T-helper 1 cell (primary cell): ENCODE data around the gene PTPRN2.

Source experiments
- DNase-seq, 5 donors: peaks; one replicate each; pipeline ENCODE4 v3.0.0-alpha.2; 2012 to 2020

The PTPRN2 gene

GRCh38 chr7:157637216-157637949, 950.2 kb downstream of the PTPRN2 start:
- DNase-seq, result no peak

- no peak for DNase-seq
These were observed 952.0 kb downstream of the PTPRN2 start for GRCh38 chr7:157635669-157636068.

- DNase-seq, result no peak
These were observed 952.5 kb downstream of the PTPRN2 start for GRCh38 chr7:157635148-157635500.

GRCh38 chr7:157634401-157635147, 953.0 kb downstream of the PTPRN2 start:
- no peak for DNase-seq

DNA sequence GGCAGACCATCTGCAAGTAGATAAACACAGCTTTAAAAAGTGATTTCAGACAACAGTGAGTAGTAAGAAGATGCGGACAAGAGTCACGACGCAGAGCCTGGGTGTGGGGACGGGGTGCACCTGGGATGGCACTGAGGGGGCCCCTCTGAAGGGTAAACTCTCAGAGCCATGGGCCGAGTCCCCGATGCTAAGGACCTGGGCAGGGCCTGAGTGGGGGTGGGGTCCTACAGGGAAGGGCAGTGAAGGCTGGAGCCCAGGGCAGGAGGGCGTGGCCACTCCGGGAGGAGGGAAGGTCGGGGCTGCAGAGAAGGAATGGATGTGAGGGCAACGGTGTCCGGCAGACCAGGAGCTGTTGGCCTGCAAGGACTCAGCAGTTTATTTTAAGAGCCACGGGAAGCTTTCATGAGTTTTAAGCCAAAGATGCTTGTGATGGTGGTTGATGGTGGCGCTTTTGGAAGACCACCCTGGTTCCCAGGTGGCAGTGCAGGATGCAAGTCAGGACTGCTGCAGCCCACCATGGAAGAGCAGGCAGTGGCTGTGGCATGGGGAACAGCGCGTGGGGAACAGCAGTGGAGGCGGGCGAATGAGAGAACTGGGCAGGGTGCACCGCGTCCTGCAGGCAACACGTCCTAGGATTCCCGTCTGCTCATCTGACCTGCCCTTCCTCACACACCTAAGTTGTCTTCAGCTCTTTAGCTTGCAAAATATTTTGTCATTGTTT, 954.0 kb downstream of the PTPRN2 start:
- no peak for DNase-seq

- no peak for DNase-seq
These were observed 957.2 kb downstream of the PTPRN2 start for GRCh38 chr7:157630301-157630853.

DNA sequence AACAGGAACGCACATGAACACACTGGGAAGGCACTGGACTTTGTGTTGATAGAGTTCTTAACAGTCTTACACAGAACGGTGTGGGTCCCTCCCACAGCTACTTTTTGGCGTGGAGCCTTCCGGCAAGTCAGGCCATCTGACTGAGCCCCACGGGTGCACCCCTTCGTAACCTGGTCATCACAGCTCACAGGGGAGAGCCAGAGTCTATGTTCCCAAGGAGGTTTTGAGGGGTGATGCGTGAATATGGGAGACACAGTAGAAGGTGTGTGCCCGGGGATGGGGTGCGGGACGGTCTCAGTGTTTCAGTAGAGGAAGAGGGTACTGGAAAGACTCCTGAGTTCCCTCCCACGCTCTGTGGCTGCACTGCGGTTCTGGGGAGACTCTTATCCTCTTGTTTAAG, 959.2 kb downstream of the PTPRN2 start:
- DNase-seq, result no peak

DNA sequence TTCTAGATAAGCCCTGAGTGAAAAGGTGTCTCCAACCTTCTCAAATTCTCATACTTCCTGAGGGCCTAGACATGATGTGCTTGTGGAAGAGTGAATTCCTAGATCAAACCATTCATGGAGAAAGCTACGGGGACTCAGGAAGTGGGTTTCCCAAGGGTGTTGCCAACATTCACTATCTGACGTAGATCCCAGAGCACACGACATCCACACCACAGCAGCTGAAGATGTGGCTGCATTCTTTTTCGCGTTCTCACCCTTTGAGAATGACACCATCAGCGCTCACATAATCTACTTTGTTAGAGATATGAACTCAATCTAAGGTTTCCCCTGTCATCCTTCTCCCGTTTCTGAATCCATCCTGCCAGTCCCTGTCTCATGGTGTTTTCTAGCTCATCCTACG, 960.0 kb downstream of the PTPRN2 start:
- no peak for DNase-seq

DNA sequence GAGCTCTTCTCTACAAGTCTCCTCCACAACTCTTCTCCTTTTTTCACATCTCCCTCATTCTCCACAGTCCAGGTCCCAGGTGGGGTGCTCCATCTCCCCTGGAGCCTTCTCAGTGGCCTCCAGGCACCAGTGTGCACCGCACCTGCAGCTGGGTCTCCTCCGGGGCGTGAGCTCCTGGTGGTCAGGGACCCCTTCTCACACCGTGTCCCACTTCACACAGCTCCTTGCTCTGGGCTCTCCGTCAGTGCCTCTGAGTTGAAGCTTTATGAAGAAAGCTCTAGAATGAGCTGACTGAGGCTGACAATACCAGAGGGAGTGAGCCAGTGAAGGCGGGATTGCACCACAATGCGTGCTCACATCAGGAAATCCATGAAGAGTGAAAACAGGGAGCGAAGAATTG, 960.6 kb downstream of the PTPRN2 start:
- no peak for DNase-seq

- DNase-seq, result no peak
These were observed 961.5 kb downstream of the PTPRN2 start for GRCh38 chr7:157625973-157626742.

- no peak for DNase-seq
These were observed 964.1 kb downstream of the PTPRN2 start for GRCh38 chr7:157623556-157623955.

DNA sequence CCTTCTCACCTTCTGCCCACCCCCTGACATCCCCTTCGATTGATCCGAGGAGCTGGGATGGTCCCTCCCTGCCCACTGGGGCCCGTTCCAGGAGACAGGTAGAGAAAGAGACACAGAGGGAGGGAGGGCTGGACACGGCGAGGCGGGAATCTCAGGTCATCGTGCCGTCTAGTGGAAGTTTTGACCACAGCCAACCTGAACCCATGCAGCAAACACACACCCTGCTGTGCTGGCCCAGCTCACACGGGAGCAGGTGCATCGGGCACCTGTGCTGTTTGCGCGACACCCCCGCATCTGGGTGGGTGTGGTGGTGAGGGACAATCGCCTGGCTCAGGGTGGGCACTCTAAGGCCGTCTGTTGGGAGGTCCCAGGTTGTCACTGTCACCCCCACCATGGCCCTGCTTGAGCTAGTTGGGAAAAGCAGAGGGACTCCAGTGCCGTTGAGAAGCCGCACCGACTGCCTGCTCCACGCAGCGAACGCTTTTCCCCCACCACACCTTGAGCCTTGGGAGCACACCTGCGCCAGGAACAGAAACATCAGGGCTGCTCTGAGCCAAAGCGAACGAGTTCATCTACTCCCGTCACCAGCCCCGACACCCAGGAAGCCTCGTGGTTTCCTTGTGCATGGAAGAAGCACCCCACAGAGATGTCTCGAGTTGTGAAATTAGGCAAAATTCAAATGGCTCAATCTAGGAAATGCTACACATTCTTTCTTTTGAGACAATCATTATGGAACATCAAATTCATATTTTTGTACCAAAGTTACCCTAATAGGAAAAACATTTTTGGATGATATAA, 965.0 kb downstream of the PTPRN2 start:
- no peak for DNase-seq

- no peak for DNase-seq
These were observed 965.6 kb downstream of the PTPRN2 start for GRCh38 chr7:157622000-157622399.

GRCh38 chr7:157621131-157621681, 966.4 kb downstream of the PTPRN2 start:
- no peak for DNase-seq

- no peak for DNase-seq
These were observed 967.0 kb downstream of the PTPRN2 start for GRCh38 chr7:157620616-157621015.

DNA sequence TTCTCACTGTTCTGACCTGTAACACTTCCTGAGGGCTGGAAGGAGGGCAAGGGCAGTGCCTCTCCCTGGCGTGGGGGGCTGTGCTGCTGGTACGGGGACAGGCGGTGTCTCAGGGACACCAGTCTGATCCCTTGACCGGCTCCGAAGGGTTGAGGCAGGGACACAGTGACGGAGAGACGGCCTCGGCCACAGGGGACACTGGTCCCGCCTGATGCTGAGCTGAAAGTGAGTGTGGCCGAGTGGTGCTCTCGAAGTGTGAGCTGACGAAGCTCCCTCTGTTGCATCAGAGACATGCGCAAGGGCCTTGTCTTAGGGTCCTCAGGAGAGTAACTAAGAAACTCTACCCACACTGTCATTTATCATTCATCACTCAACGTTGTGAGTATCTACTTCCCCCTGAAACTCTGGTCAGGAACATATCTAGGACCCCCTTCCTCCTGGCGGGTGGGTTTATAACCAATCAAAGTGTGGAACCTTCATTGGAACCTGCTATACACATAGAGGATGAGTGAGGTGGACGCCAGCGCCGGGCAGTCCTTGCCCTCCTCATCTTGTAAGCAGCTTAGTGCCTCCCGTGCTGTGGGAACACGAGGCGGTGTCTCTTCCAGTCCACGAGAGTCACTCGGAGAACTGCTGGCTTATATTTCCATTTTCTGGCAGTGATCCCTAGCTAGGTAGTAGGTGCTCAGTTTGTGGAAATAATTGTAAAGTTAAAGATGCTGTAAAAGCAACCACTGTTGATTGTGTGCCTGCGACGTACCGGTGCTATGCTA, 967.7 kb downstream of the PTPRN2 start:
- DNase-seq, result no peak

DNA sequence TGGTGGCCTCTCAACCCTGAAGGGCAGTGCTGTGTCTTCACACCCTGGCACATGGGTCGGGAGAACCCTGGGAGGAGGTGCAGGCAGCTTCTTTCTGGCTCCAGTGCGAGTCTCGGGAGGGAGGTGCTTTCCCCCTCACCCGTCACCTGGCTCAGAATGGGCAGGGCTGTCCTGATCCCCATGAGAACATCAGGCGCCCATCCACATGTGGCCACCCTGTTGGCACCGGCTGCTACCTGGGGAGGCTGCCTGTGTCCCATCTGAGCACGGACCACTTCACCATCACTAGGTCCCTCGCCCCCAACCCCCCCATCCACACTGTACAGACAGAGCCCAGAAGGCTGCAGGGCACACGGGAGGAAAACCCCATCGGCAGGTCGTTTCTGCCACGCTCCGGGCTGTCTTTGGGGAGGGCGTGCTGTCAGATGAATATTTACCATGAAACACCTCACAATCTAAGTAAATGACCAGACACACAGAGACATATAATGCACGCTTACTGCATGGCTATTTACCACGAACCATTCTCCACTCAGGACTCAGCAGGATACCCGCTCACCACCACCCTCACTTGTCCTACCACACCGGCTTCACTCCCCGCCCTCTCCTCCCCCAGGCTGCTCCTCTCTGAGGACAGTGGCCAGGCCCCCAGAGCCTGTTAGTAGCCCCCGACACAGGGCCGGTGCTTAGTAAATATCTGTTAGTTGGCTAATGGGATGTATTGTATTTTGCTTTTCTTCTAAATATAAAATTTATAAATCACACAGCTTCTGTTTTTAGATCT, 968.6 kb downstream of the PTPRN2 start:
- no peak for DNase-seq

DNA sequence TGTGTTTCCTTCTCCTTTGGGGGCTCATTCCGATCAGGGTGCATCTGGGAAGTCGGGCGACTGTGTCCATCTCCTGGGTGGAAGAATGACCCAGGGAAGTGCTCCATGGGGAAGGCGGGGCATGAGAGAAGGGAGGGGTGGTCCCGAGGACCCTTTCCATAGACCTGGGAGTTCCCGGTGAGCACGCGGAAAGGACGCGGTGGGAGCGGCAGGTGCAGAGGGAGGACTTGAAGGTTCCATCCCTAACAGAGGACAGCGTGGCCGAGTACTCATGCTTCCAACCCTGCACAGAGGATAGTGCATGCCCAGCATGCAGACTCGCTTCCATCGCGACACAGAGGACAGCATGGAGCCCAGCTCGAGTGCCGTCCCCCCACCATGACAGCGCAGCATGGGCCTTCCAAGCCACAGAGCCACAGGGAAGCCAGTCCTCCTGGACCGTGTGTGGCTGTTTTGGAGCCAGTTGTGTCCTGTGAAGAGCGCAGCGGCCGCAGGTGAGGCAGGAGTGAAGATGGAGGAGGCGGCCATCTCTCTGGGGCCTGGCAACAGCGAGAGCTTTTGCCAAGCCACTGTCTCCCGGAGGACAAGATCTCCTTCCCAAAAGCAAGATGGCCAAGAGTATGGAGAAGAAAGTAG, 969.4 kb downstream of the PTPRN2 start:
- DNase-seq, result no peak

DNA sequence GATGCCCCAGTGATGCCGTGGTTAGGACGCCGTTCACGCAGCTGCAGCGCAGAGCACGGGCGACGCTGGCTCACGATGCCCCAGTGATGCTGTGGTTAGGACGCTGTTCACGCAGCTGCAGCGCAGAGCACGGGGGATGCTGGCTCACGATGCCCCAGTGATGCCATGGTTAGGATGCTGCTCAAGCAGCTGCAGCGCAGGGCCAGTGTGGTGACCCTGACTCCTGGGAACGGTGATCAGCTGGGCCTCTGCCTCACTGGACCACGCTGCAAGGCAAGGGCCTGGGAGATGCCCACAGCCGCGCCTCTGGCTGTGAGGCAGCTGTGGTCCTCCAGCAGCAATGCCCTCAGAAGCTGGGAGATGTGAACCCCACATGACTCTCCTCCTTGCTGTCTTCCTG, 970.2 kb downstream of the PTPRN2 start:
- no peak for DNase-seq
